Activated T-cell treated with anti-CD3 and anti-CD28 coated beads, Interleukin-2, amount 50 U/mL, for 4 hours (primary cell): Measurements from ENCODE around the gene CAMKMT. TPM values are rescaled to one million over a fixed set of nuclear protein-coding genes. Genes with fewer than 3 reads are reported as not detected.

ENCODE experiments used
- ATAC-seq, 2 donors: fragments of 200-7000 bp; cut with Tn5 transposase; one replicate each; pipeline ENCODE4 v1.10.0; 2021
- DNase-seq: peaks from one replicate; pipeline ENCODE4 v3.0.0-alpha.2; 2020
- H3K27me3 Mint-ChIP-seq: one replicate; pipeline ENCODE4 v1.8.0; 2021; ENCODE audit warnings: low read depth, mixed read lengths
- H3K36me3 Mint-ChIP-seq: one replicate; pipeline ENCODE4 v1.8.0; 2022; ENCODE audit warnings: mixed read lengths; ENCODE audit not compliant: insufficient read depth
- H3K4me1 Mint-ChIP-seq: one replicate; pipeline ENCODE4 v1.8.0; 2021; ENCODE audit warnings: low read depth, mixed read lengths
- H3K4me3 Mint-ChIP-seq: one replicate; pipeline ENCODE4 v1.8.0; 2021; ENCODE audit warnings: mild to moderate bottlenecking, moderate library complexity, mixed read lengths
- H3K9me3 Mint-ChIP-seq: one replicate; pipeline ENCODE4 v1.8.0; 2021; ENCODE audit warnings: mixed read lengths
- total RNA-seq, 3 donors: library from RNA; stranded (reverse); gene quantifications; one replicate each; pipeline ENCODE4 v1.2.1, GENCODE V29; 2021

Gene CAMKMT
- total RNA-seq, 3 donors from 2014 or later, result 9.5 to 12.3 (median 10.0) TPM

GRCh38 chr2:44680983-44681531 lies 319.3 kb downstream of the CAMKMT start:
- H3K4me3 Mint-ChIP-seq, result no peak overlapping the region
- H3K36me3 Mint-ChIP-seq, result peaks cover 6% of the 10 kb centered on the region
- DNase-seq (no peak), ATAC-seq (no peak)
- H3K9me3 Mint-ChIP-seq, result no peaks in the 10 kb centered on the region
- no peaks in the 10 kb centered on the region for H3K4me1 Mint-ChIP-seq
- no peaks in the 10 kb centered on the region for H3K27me3 Mint-ChIP-seq

- Mint-ChIP-seq H3K4me3 (no peak overlapping the region), H3K9me3 (no peaks in the 10 kb centered on the region), H3K27me3 (no peaks in the 10 kb centered on the region), H3K4me1 (no peaks in the 10 kb centered on the region), H3K36me3 (peaks cover 6% of the 10 kb centered on the region)
- ATAC-seq, result no peak
- DNase-seq, result no peak
Measured at GRCh38 chr2:44682459-44682858, 320.7 kb downstream of the CAMKMT start.

- H3K36me3 Mint-ChIP-seq, result peaks cover 3% of the 10 kb centered on the region
- no peaks in the 10 kb centered on the region for H3K27me3 Mint-ChIP-seq
- no peaks in the 10 kb centered on the region for H3K9me3 Mint-ChIP-seq
- ATAC-seq (no peak), DNase-seq (no peak)
- H3K4me3 Mint-ChIP-seq, result no peak overlapping the region
- no peaks in the 10 kb centered on the region for H3K4me1 Mint-ChIP-seq
Measured at GRCh38 chr2:44684559-44684958, 322.8 kb downstream of the CAMKMT start.

GRCh38 chr2:44686561-44686960 lies 324.8 kb downstream of the CAMKMT start:
- H3K36me3 Mint-ChIP-seq, result no peaks in the 10 kb centered on the region
- no peak overlapping the region for H3K4me3 Mint-ChIP-seq
- no peak for DNase-seq
- H3K27me3 Mint-ChIP-seq, result no peaks in the 10 kb centered on the region
- no peak for ATAC-seq
- no peaks in the 10 kb centered on the region for H3K4me1 Mint-ChIP-seq
- no peaks in the 10 kb centered on the region for H3K9me3 Mint-ChIP-seq

- no peak for ATAC-seq
- Mint-ChIP-seq H3K27me3 (no peaks in the 10 kb centered on the region), H3K4me1 (no peaks in the 10 kb centered on the region), H3K36me3 (no peaks in the 10 kb centered on the region), H3K4me3 (no peak overlapping the region), H3K9me3 (no peaks in the 10 kb centered on the region)
- no peak for DNase-seq
Measured at GRCh38 chr2:44687686-44688455, 326.1 kb downstream of the CAMKMT start.

GRCh38 chr2:44688456-44689124 lies 326.8 kb downstream of the CAMKMT start:
- Mint-ChIP-seq H3K36me3 (no peaks in the 10 kb centered on the region), H3K27me3 (no peaks in the 10 kb centered on the region), H3K9me3 (no peaks in the 10 kb centered on the region), H3K4me3 (no peak overlapping the region), H3K4me1 (no peaks in the 10 kb centered on the region)
- DNase-seq (no peak), ATAC-seq (no peak)

GRCh38 chr2:44689516-44689915 lies 327.8 kb downstream of the CAMKMT start:
- H3K4me3 Mint-ChIP-seq, result no peak overlapping the region
- ATAC-seq (no peak), DNase-seq (no peak)
- H3K27me3 Mint-ChIP-seq, result no peaks in the 10 kb centered on the region
- no peaks in the 10 kb centered on the region for H3K36me3 Mint-ChIP-seq
- H3K9me3 Mint-ChIP-seq, result no peaks in the 10 kb centered on the region
- no peaks in the 10 kb centered on the region for H3K4me1 Mint-ChIP-seq

GRCh38 chr2:44691174-44691785 lies 329.5 kb downstream of the CAMKMT start:
- ATAC-seq (no peak), DNase-seq (no peak)
- H3K4me1 Mint-ChIP-seq, result no peaks in the 10 kb centered on the region
- no peak overlapping the region for H3K4me3 Mint-ChIP-seq
- H3K27me3 Mint-ChIP-seq, result no peaks in the 10 kb centered on the region
- H3K36me3 Mint-ChIP-seq, result no peaks in the 10 kb centered on the region
- no peaks in the 10 kb centered on the region for H3K9me3 Mint-ChIP-seq

- H3K36me3 Mint-ChIP-seq, result no peaks in the 10 kb centered on the region
- ATAC-seq, result no peak
Measured at GRCh38 chr2:44692821-44693220, 331.1 kb downstream of the CAMKMT start.

GRCh38 chr2:44700824-44701223 lies 339.1 kb downstream of the CAMKMT start:
- Mint-ChIP-seq H3K27me3 (no peaks in the 10 kb centered on the region), H3K9me3 (no peaks in the 10 kb centered on the region), H3K36me3 (peaks cover 3% of the 10 kb centered on the region), H3K4me1 (no peaks in the 10 kb centered on the region), H3K4me3 (no peak overlapping the region)
- no peak for ATAC-seq
- DNase-seq, result no peak

More at GRCh38 chr2:44692821-44693220, 331.1 kb downstream of the CAMKMT start:
- Mint-ChIP-seq H3K9me3 (no peaks in the 10 kb centered on the region), H3K4me1 (no peaks in the 10 kb centered on the region), H3K27me3 (no peaks in the 10 kb centered on the region), H3K4me3 (no peak overlapping the region)
- DNase-seq, result no peak

- no peak overlapping the region for H3K4me3 Mint-ChIP-seq
- peaks cover 10% of the 10 kb centered on the region for H3K4me1 Mint-ChIP-seq
- ATAC-seq (no peak), DNase-seq (no peak)
- peaks cover 5% of the 10 kb centered on the region for H3K36me3 Mint-ChIP-seq
- H3K27me3 Mint-ChIP-seq, result no peaks in the 10 kb centered on the region
- H3K9me3 Mint-ChIP-seq, result no peaks in the 10 kb centered on the region
Measured at GRCh38 chr2:44705356-44705755, 343.6 kb downstream of the CAMKMT start.

- peaks cover 10% of the 10 kb centered on the region for H3K4me1 Mint-ChIP-seq
- H3K4me3 Mint-ChIP-seq, result no peak overlapping the region
- DNase-seq (no peak), ATAC-seq (no peak)
- no peaks in the 10 kb centered on the region for H3K9me3 Mint-ChIP-seq
- H3K36me3 Mint-ChIP-seq, result peaks cover 5% of the 10 kb centered on the region
- H3K27me3 Mint-ChIP-seq, result no peaks in the 10 kb centered on the region
Measured at GRCh38 chr2:44705876-44706480, 344.2 kb downstream of the CAMKMT start.

- H3K36me3 Mint-ChIP-seq, result peaks cover 5% of the 10 kb centered on the region
- ATAC-seq (no peak), DNase-seq (no peak)
- H3K27me3 Mint-ChIP-seq, result no peaks in the 10 kb centered on the region
- H3K4me1 Mint-ChIP-seq, result peaks cover 10% of the 10 kb centered on the region
- no peaks in the 10 kb centered on the region for H3K9me3 Mint-ChIP-seq
- H3K4me3 Mint-ChIP-seq, result no peak overlapping the region
Measured at GRCh38 chr2:44706681-44707553, 345.2 kb downstream of the CAMKMT start.
